Transverse colon (tissue), 4 donors: Measurements from ENCODE around the gene HDAC4. TPM values are rescaled to one million over a fixed set of nuclear protein-coding genes. Genes with fewer than 3 reads are reported as not detected.
A peak's percentile ranks its signal among the peaks of the same experiment; 100 is the strongest.

ENCODE experiments used
- DNase-seq: peaks from one replicate; pipeline ENCODE4 v3.0.0-alpha.2; 2019
- H3K27ac ChIP-seq, 4 donors: fragments of 200-600 bp; sonication (generic); 2 replicates each; pipeline ENCODE4 v1.5.1; 2016 to 2018; ENCODE audit warnings: inconsistent platforms in 4 of 4
- H3K27me3 ChIP-seq: fragments of 200-600 bp; sonication (generic); 2 replicates; pipeline ENCODE4 v1.5.1; 2017; ENCODE audit warnings: inconsistent platforms
- H3K36me3 ChIP-seq, 4 donors: fragments of 200-600 bp; sonication (generic); 2 replicates each; pipeline ENCODE4 v1.5.1; 2017 to 2019; ENCODE audit warnings: inconsistent platforms in 4 of 4
- H3K4me1 ChIP-seq, 4 donors: fragments of 200-600 bp; sonication (generic); 2 replicates each; pipeline ENCODE4 v1.5.1; 2017 to 2020; ENCODE audit warnings: inconsistent platforms in 4 of 4
- H3K4me3 ChIP-seq, 4 donors: fragments of 200-600 bp; sonication (generic); 1 replicate in 1 of 4; 2 replicates in 3 of 4; pipeline versions ENCODE4 v1.5.1 to v1.6.1; 2017 to 2019; ENCODE audit warnings: inconsistent platforms in 4 of 4
- H3K9me3 ChIP-seq, 2 donors: fragments of 200-600 bp; sonication (generic); 2 replicates each; pipeline ENCODE4 v1.5.1; 2017 to 2019; ENCODE audit warnings: inconsistent platforms in 2 of 2
- CTCF ChIP-seq, 5 experiments: fragments of 200-600 bp in 3 of 5; fragments of 450-650 bp in 2 of 5; sonication (generic) in 3 of 5; IDR thresholded peaks; 1 replicate in 2 of 5; 2 replicates in 3 of 5; pipeline ENCODE4 v1.5.1; 2016 to 2017; ENCODE audit warnings: antibody characterized with exemption in 5 of 5, inconsistent platforms in 3 of 5, mild to moderate bottlenecking in 2 of 5, moderate library complexity in 1 of 5
- EP300 ChIP-seq: sonication (generic); formaldehyde crosslinking; IDR thresholded peaks from one replicate; pipeline ENCODE4 v1.6.1; 2017; ENCODE audit warnings: antibody characterized with exemption, low read depth
- POLR2A ChIP-seq: fragments of 450-650 bp; IDR thresholded peaks from one replicate; pipeline ENCODE4 v1.6.1; 2016; ENCODE audit warnings: antibody characterized with exemption, mild to moderate bottlenecking, moderate library complexity
- POLR2AphosphoS5 ChIP-seq, 3 donors: sonication (generic); formaldehyde crosslinking; IDR thresholded peaks; one replicate each; pipeline ENCODE4 v1.6.1; 2016; ENCODE audit warnings: antibody characterized with exemption in 3 of 3
- WGBS, 2 donors: methylation state at CpG; one replicate each; pipeline ENCODE4 v1.1.5; 2018; ENCODE audit warnings: low coverage in 1 of 2; 5-methylcytosine and 5-hydroxymethylcytosine counted together
- in situ Hi-C, 4 donors: fragments of 200-750 bp; cut with MboI; loops; one replicate each; pipeline versions ENCODE4 v1.15.0 to v1.15.1; 2017; ENCODE audit warnings: low sequenced_read_pairs in 3 of 4, low pct_ligation_motif_present in 1 of 4, low pct_unique_long_range_greater_than_20kb in 1 of 4
- intact Hi-C: fragments of 100-400 bp; cut with DNase I; formaldehyde crosslinking; loops from one replicate; pipeline ENCODE4 v1.15.1; 2023; ENCODE audit warnings: low total_unique reads
- total RNA-seq, 4 donors: library from RNA; depleted of rRNA; stranded (reverse); fragments of >200 nt; gene quantifications; one replicate each; pipeline ENCODE4 v1.1.0, GENCODE V29; 2016

The HDAC4 gene
- total RNA-seq, 4 donors from 2014 or later: 33.9 to 192 (median 112) TPM

GRCh38 chr2:239265681-239266433 is 135.0 kb downstream of the HDAC4 start:
- Histone ChIP-seq H3K27ac (peak overlapping the region; percentile 86 to 92 (median 88)), H3K4me1 (peaks cover 56 to 73% (median 70%) of the 10 kb centered on the region in 4 donors)
- intact Hi-C loops: no loop called here

GRCh38 chr2:239264838-239265651 is 135.8 kb downstream of the HDAC4 start:
- peak; percentile 29 to 49 (median 47) for TF ChIP-seq POLR2AphosphoS5 (IDR thresholded peaks at IDR 0.05)
- TF ChIP-seq CTCF (IDR thresholded peaks at IDR 0.05): no peak
- no peak for TF ChIP-seq POLR2A
- TF ChIP-seq EP300: no peak
- peaks cover 62 to 78% (median 71%) of the 10 kb centered on the region in 4 donors for H3K4me1 ChIP-seq

More at GRCh38 chr2:239265681-239266433, 135.0 kb downstream of the HDAC4 start:
- TF ChIP-seq CTCF (IDR thresholded peaks at IDR 0.05) (no peak), POLR2A (no peak), POLR2AphosphoS5 (IDR thresholded peaks at IDR 0.05) (no peak), EP300 (no peak)
- Histone ChIP-seq H3K36me3 (no peaks in the 10 kb centered on the region), H3K4me3 (no peak overlapping the region), H3K9me3 (no peaks in the 10 kb centered on the region), H3K27me3 (no peaks in the 10 kb centered on the region)
- no peak for DNase-seq
- in situ Hi-C loops: loop anchor here in 1 of 4 donors (25.0 kb wide), 1 partner anchor 621 kb away; no protein-coding TSS in a partner anchor
- 93% methylated on average over 10 of the region's 14 CpGs; no CpG with 5 or more reads in 1 of the 2 donors for WGBS, 2 donors

GRCh38 chr2:239264492-239264837 is 136.4 kb downstream of the HDAC4 start:
- Histone ChIP-seq H3K27ac (peak overlapping the region; percentile 86 to 92 (median 88)), H3K36me3 (no peaks in the 10 kb centered on the region), H3K4me3 (no peak overlapping the region), H3K9me3 (no peaks in the 10 kb centered on the region), H3K27me3 (no peaks in the 10 kb centered on the region), H3K4me1 (peaks cover 62 to 78% (median 70%) of the 10 kb centered on the region in 4 donors)
- peak; percentile 11 for DNase-seq
- intact Hi-C loops (no loop called here), in situ Hi-C loops (loop anchor here in 1 of 4 donors (25.0 kb wide), 1 partner anchor 623 kb away; no protein-coding TSS in a partner anchor)
- no peak for TF ChIP-seq POLR2A
- TF ChIP-seq CTCF (IDR thresholded peaks at IDR 0.05): no peak
- TF ChIP-seq POLR2AphosphoS5 (IDR thresholded peaks at IDR 0.05): no peak
- TF ChIP-seq EP300: no peak
- WGBS, 2 donors: 49% methylated on average over 9 of the region's 9 CpGs; no CpG with 5 or more reads in 1 of the 2 donors

More at GRCh38 chr2:239264838-239265651, 135.8 kb downstream of the HDAC4 start:
- Histone ChIP-seq H3K4me3 (no peak overlapping the region), H3K27me3 (no peaks in the 10 kb centered on the region), H3K27ac (peak overlapping the region; percentile 86 to 92 (median 88)), H3K9me3 (no peaks in the 10 kb centered on the region), H3K36me3 (no peaks in the 10 kb centered on the region)
- intact Hi-C loops: no loop called here
- peak; percentile 42 for DNase-seq
- in situ Hi-C loops: loop anchor here in 1 of 4 donors (25.0 kb wide), 1 partner anchor 622 kb away; no protein-coding TSS in a partner anchor
- 34% methylated on average over 11 of the region's 11 CpGs; no CpG with 5 or more reads in 1 of the 2 donors for WGBS, 2 donors
